H1 (cell line): ENCODE measurements around the gene SART1. TPM values are rescaled to one million over a fixed set of nuclear protein-coding genes. Genes with fewer than 3 reads are reported as not detected.

Experiments
- CBX8 ChIP-seq: fragments of 300-800, 300-1000 bp; sonication (generic); IDR thresholded peaks from 2 replicates; pipeline ENCODE4 v1.7.1; 2016; ENCODE audit warnings: low read depth, low read length, borderline replicate concordance
- FOSL1 ChIP-seq: IDR thresholded peaks from 2 replicates; pipeline ENCODE4 v1.6.1; 2011; ENCODE audit warnings: mild to moderate bottlenecking, low read depth, low read length, moderate library complexity; ENCODE audit not compliant: insufficient read depth
- polyA plus RNA-seq, 7 experiments: library from polyadenylated mRNA; depleted of rRNA in 3 of 7; stranded (reverse) in 5 of 7; unstranded in 2 of 7; fragments of >200 nt in 5 of 7; fragments of 200-250 nt in 2 of 7; gene quantifications; 1 replicate in 5 of 7; 2 replicates in 1 of 7; 4 replicates in 1 of 7; pipeline versions ENCODE4 v1.2.1 to v1.2.3, GENCODE V29; 2011 to 2013; ENCODE audit warnings: missing spikeins in 2 of 7, mixed read lengths in 2 of 7
- total RNA-seq: library from RNA; stranded (reverse); fragmentation: NEBNext Ultra II Directional; extraction: Animal tissue kit (Norgen Biotek cat#: 25700); gene quantifications from 2 replicates; pipeline ENCODE4 v1.2.1, GENCODE V29; 2021

SART1 gene
- total and polyA plus RNA-seq, 2 of the 8 experiments (the other 6 are each of a cell fraction or from before 2014, with no cell fraction given) = 9.7 to 46.1 TPM

- TF ChIP-seq CBX8 (no peak), FOSL1 (no peak)
- TF ChIP-seq, all 59 proteins: peak for 0
These were observed 5.9 kb downstream of the SART1 start (continued) for GRCh38 chr11:65967329-65967934.
